NCI-H2081 treated with DMSO at 0.1 percent for 48 hours (cell line): ENCODE results near the gene ADAMTS13.
"Not testable (repeated sequence)": the region's sequence is repeated elsewhere in the genome, so short reads cannot be mapped to it uniquely, and the experiment has no call there.

Experiments used
- DNase-seq: peaks from one replicate; lab custom pipeline; 2025; lab: John Stamatoyannopoulos, UW

Gene ADAMTS13

GRCh38 chr9:133392308-133392707, 29.9 kb upstream of the ADAMTS13 start:
- not testable (repeated sequence) for DNase-seq

GRCh38 chr9:133393399-133393798, 28.8 kb upstream of the ADAMTS13 start:
- no peak for DNase-seq

- DNase-seq: no peak
Measured at GRCh38 chr9:133394687-133395271, 27.4 kb upstream of the ADAMTS13 start.

GRCh38 chr9:133396952-133397351, 25.2 kb upstream of the ADAMTS13 start:
- DNase-seq: no peak

- DNase-seq: no peak
Measured at GRCh38 chr9:133397370-133397769, 24.8 kb upstream of the ADAMTS13 start.

GRCh38 chr9:133397895-133398294, 24.3 kb upstream of the ADAMTS13 start:
- no peak for DNase-seq

- DNase-seq: no peak
Measured at GRCh38 chr9:133400292-133400691, 21.9 kb upstream of the ADAMTS13 start.

GRCh38 chr9:133401588-133401987, 20.6 kb upstream of the ADAMTS13 start:
- no peak for DNase-seq

- no peak for DNase-seq
Measured at GRCh38 chr9:133402689-133403088, 19.5 kb upstream of the ADAMTS13 start.

GRCh38 chr9:133403766-133404453, 18.3 kb upstream of the ADAMTS13 start:
- DNase-seq: no peak

- no peak for DNase-seq
Measured at GRCh38 chr9:133404454-133405002, 17.6 kb upstream of the ADAMTS13 start.

GRCh38 chr9:133405508-133406438, 16.4 kb upstream of the ADAMTS13 start:
- DNase-seq: no peak

GRCh38 chr9:133406480-133407307, 15.5 kb upstream of the ADAMTS13 start:
- no peak for DNase-seq

- DNase-seq: no peak
Measured at GRCh38 chr9:133408042-133408441, 14.1 kb upstream of the ADAMTS13 start.

- no peak for DNase-seq
Measured at GRCh38 chr9:133415170-133415569, 7.0 kb upstream of the ADAMTS13 start.

GRCh38 chr9:133417541-133418461, 4.4 kb upstream of the ADAMTS13 start, which contains the start of gene REXO4:
Gene REXO4, minus strand, starts transcription at chr9:133418010. Its CDS starts 166 bp downstream, at chr9:133417844.
- no peak for DNase-seq

GRCh38 chr9:133419005-133419404, 3.2 kb upstream of the ADAMTS13 start:
- no peak for DNase-seq

GRCh38 chr9:133420392-133420827, 1.8 kb upstream of the ADAMTS13 start:
- no peak for DNase-seq

- DNase-seq: no peak
Measured at GRCh38 chr9:133423216-133423615, 1.0 kb downstream of the ADAMTS13 start.

GRCh38 chr9:133424187-133424586, 2.0 kb downstream of the ADAMTS13 start:
- DNase-seq: no peak
